Panc1 (cell line): ENCODE results near the gene PHF20. TPM values are rescaled to one million over a fixed set of nuclear protein-coding genes. Genes with fewer than 3 reads are reported as not detected.

Experiments
- ATAC-seq: fragments of 200-7000 bp; cut with Tn5 transposase; 2 replicates; pipeline ENCODE4 v1.9.1; 2020; ENCODE audit warnings: mild to moderate bottlenecking, moderate library complexity
- BruUV-seq: library from RNA; stranded (reverse); fragments of 400-500 nt; replicated peaks from 2 replicates; lab custom pipeline; 2021; lab: Mats Ljungman, UMichigan
- CTCF ChIA-PET: fragments of 300-600 bp; sonication (Branson Sonifier 250); formaldehyde crosslinking; loops from one replicate; lab custom pipeline; 2022; ENCODE audit warnings: antibody characterized with exemption; lab: Charles Lee
- POLR2A ChIA-PET: fragments of 300-600 bp; sonication (Branson Sonifier 250); formaldehyde crosslinking; loops from one replicate; lab custom pipeline; 2022; ENCODE audit warnings: antibody characterized with exemption; lab: Charles Lee
- DNase-seq: peaks from one replicate; pipeline ENCODE4 v3.0.0-alpha.2; 2010; ENCODE audit warnings: low read depth, low spot score
- H3K27ac ChIP-seq: 2 replicates; pipeline ENCODE4 v1.5.1; 2011; ENCODE audit warnings: mild to moderate bottlenecking, low read length, inconsistent platforms
- H3K27me3 ChIP-seq: fragments of 200-500 bp; sonication (Bioruptor generic); 2 replicates; pipeline ENCODE4 v1.6.0; 2014; ENCODE audit warnings: low read length, inconsistent platforms; ENCODE audit not compliant: control insufficient read depth, insufficient read depth
- H3K36me3 ChIP-seq: fragments of 200-500 bp; sonication (Bioruptor generic); 2 replicates; pipeline ENCODE4 v1.5.1; 2014; ENCODE audit warnings: inconsistent platforms, mild to moderate bottlenecking, low read length, moderate library complexity; ENCODE audit not compliant: control insufficient read depth, insufficient read depth
- H3K4me1 ChIP-seq: 2 replicates; pipeline ENCODE4 v1.5.1; 2011; ENCODE audit warnings: inconsistent platforms, mild to moderate bottlenecking, low read length, moderate library complexity; ENCODE audit not compliant: control insufficient read depth, insufficient read depth
- H3K4me3 ChIP-seq, 2 experiments: 2 replicates each; pipeline ENCODE4 v1.5.1; 2011 to 2012; ENCODE audit warnings: low read depth in 2 of 2, low read length in 2 of 2, mild to moderate bottlenecking in 2 of 2, inconsistent platforms in 1 of 2, moderate library complexity in 1 of 2
- H3K9me3 ChIP-seq: fragments of 200-500 bp; sonication (Bioruptor generic); 2 replicates; pipeline ENCODE4 v1.5.1; 2014; ENCODE audit warnings: low read depth, mild to moderate bottlenecking, inconsistent platforms, low read length, moderate library complexity; ENCODE audit not compliant: control insufficient read depth, insufficient read depth
- POLR2AphosphoS5 ChIP-seq: IDR thresholded peaks from 2 replicates; pipeline ENCODE4 v1.6.1; 2012; ENCODE audit warnings: mild to moderate bottlenecking, low read depth, low read length, moderate library complexity
- SIN3A ChIP-seq: IDR thresholded peaks from 2 replicates; pipeline ENCODE4 v1.6.1; 2012; ENCODE audit warnings: low read depth, mild to moderate bottlenecking, low read length, moderate library complexity, borderline replicate concordance; ENCODE audit not compliant: insufficient read depth
- TCF7L2 ChIP-seq: IDR thresholded peaks from 2 replicates; pipeline ENCODE4 v1.6.1; 2011; ENCODE audit warnings: mild to moderate bottlenecking, low read depth, low read length, inconsistent platforms
- in situ Hi-C: cut with HindIII; loops from 2 replicates; pipeline ENCODE4 v1.10.0; 2016; ENCODE audit warnings: low sequenced_read_pairs, low pct_unique_long_range_greater_than_20kb
- intact Hi-C: fragments of 100-400 bp; cut with micrococcal nuclease; formaldehyde crosslinking; loops from one replicate; pipeline ENCODE4 v1.10.0; 2022; ENCODE audit not compliant: unreplicated experiment
- total RNA-seq: library from RNA; stranded (reverse); gene quantifications from one replicate; pipeline ENCODE4 v1.2.1, GENCODE V29; 2021; ENCODE audit not compliant: unreplicated experiment
- TF ChIP-seq, protein P1 (sequence below): fragments of 450-650 bp; IDR thresholded peaks from 2 replicates; pipeline ENCODE4 v1.5.1; 2017; ENCODE audit warnings: mild to moderate bottlenecking
- TF ChIP-seq, protein P2 (sequence below), 2 experiments: IDR thresholded peaks; 2 replicates each; pipeline ENCODE4 v1.6.1; 2011 to 2012; ENCODE audit warnings: low read depth in 2 of 2, control low read depth in 1 of 2, low read length in 1 of 2, mild to moderate bottlenecking in 1 of 2, moderate library complexity in 1 of 2; ENCODE audit not compliant: insufficient read depth in 1 of 2

PHF20 gene
- total RNA-seq, 1 experiment from 2014 or later: 51.5 TPM

DNA sequence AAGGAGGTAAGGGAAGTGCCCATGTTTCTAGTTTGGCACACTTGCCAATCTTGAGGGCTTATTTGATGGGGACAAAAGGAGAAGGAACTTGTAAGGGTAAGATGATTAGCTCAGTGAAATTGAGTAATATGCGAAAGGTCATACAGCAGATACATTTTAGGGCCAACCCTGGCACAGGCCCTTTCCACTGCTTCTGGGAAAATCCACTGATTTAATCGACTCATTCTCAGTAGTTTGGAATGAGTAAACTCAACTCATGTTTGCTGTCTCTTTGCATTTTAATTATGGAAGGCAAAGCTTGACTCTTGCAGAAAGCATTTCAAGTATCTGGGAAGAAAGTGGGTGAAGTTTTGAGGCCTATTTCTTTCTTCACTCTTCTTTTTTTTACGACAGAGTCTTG lies 20.0 kb downstream of the PHF20 start:
- in situ Hi-C loops: no loop called here
- no TSS peak for BruUV-seq
- CTCF ChIA-PET: interaction anchor here (0.6 kb wide), 1 partner anchor 121 kb away, joined by 3 read pairs; no protein-coding TSS in a partner anchor

GRCh38 chr20:35792740-35793139 lies 20.9 kb downstream of the PHF20 start:
- no TSS peak for BruUV-seq
- Histone ChIP-seq H3K4me1 (no peaks in the 10 kb centered on the region), H3K9me3 (no peaks in the 10 kb centered on the region), H3K27ac (no peak overlapping the region), H3K4me3 (no peak overlapping the region), H3K27me3 (no peaks in the 10 kb centered on the region), H3K36me3 (no peaks in the 10 kb centered on the region; the same call in 1 of the 2 replicates)
- ATAC-seq: no peak
- intact Hi-C loops (no loop called here), in situ Hi-C loops (no loop called here)
- ChIA-PET CTCF (no interaction called here), POLR2A (interaction anchor here (0.7 kb wide), 1 partner anchor 1036 kb away, joined by 3 read pairs; no protein-coding TSS in a partner anchor)
- DNase-seq: no peak
- TF ChIP-seq, protein P1, sequence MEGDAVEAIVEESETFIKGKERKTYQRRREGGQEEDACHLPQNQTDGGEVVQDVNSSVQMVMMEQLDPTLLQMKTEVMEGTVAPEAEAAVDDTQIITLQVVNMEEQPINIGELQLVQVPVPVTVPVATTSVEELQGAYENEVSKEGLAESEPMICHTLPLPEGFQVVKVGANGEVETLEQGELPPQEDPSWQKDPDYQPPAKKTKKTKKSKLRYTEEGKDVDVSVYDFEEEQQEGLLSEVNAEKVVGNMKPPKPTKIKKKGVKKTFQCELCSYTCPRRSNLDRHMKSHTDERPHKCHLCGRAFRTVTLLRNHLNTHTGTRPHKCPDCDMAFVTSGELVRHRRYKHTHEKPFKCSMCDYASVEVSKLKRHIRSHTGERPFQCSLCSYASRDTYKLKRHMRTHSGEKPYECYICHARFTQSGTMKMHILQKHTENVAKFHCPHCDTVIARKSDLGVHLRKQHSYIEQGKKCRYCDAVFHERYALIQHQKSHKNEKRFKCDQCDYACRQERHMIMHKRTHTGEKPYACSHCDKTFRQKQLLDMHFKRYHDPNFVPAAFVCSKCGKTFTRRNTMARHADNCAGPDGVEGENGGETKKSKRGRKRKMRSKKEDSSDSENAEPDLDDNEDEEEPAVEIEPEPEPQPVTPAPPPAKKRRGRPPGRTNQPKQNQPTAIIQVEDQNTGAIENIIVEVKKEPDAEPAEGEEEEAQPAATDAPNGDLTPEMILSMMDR: no peak
- TF ChIP-seq, protein P2, sequence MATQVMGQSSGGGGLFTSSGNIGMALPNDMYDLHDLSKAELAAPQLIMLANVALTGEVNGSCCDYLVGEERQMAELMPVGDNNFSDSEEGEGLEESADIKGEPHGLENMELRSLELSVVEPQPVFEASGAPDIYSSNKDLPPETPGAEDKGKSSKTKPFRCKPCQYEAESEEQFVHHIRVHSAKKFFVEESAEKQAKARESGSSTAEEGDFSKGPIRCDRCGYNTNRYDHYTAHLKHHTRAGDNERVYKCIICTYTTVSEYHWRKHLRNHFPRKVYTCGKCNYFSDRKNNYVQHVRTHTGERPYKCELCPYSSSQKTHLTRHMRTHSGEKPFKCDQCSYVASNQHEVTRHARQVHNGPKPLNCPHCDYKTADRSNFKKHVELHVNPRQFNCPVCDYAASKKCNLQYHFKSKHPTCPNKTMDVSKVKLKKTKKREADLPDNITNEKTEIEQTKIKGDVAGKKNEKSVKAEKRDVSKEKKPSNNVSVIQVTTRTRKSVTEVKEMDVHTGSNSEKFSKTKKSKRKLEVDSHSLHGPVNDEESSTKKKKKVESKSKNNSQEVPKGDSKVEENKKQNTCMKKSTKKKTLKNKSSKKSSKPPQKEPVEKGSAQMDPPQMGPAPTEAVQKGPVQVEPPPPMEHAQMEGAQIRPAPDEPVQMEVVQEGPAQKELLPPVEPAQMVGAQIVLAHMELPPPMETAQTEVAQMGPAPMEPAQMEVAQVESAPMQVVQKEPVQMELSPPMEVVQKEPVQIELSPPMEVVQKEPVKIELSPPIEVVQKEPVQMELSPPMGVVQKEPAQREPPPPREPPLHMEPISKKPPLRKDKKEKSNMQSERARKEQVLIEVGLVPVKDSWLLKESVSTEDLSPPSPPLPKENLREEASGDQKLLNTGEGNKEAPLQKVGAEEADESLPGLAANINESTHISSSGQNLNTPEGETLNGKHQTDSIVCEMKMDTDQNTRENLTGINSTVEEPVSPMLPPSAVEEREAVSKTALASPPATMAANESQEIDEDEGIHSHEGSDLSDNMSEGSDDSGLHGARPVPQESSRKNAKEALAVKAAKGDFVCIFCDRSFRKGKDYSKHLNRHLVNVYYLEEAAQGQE (IDR thresholded peaks at IDR 0.05; ENCODE audit: insufficient read depth in 1 of 2, low read depth in 2 of 2, low read length in 1 of 2): no peak
- TF ChIP-seq SIN3A (no peak), TCF7L2 (no peak), POLR2AphosphoS5 (no peak)

More for the DNA sequence above, 20.0 kb downstream of the PHF20 start:
- TF ChIP-seq TCF7L2 (no peak), SIN3A (no peak), POLR2AphosphoS5 (no peak)
- TF ChIP-seq, protein P1: no peak
- TF ChIP-seq, protein P2 (IDR thresholded peaks at IDR 0.05; ENCODE audit: insufficient read depth in 1 of 2, low read depth in 2 of 2, low read length in 1 of 2): no peak
- POLR2A ChIA-PET: interaction anchor here (0.6 kb wide), 1 partner anchor 21 kb away, joined by 5 read pairs; no protein-coding TSS in a partner anchor
- DNase-seq (no peak), ATAC-seq (no peak; the same call in 1 of the 2 replicates)
- intact Hi-C loops: no loop called here
- Histone ChIP-seq H3K36me3 (no peaks in the 10 kb centered on the region; the same call in 1 of the 2 replicates), H3K27me3 (no peaks in the 10 kb centered on the region), H3K27ac (no peak overlapping the region), H3K9me3 (no peaks in the 10 kb centered on the region), H3K4me3 (no peak overlapping the region), H3K4me1 (no peaks in the 10 kb centered on the region)
